Measurements from ENCODE around the gene FAM90A1.
"Not testable (repeated sequence)": the region's sequence is repeated elsewhere in the genome, so short reads cannot be mapped to it uniquely, and the experiment has no call there.

Gene FAM90A1

GRCh38 chr12:8233935-8234495 is 6.6 kb upstream of the FAM90A1 start:
- not testable (repeated sequence) for DNase-seq (ENCODE audit: low spot score)

GRCh38 chr12:8233300-8233855 is 6.0 kb upstream of the FAM90A1 start:
- DNase-seq (ENCODE audit: low spot score): not testable (repeated sequence)

DNA sequence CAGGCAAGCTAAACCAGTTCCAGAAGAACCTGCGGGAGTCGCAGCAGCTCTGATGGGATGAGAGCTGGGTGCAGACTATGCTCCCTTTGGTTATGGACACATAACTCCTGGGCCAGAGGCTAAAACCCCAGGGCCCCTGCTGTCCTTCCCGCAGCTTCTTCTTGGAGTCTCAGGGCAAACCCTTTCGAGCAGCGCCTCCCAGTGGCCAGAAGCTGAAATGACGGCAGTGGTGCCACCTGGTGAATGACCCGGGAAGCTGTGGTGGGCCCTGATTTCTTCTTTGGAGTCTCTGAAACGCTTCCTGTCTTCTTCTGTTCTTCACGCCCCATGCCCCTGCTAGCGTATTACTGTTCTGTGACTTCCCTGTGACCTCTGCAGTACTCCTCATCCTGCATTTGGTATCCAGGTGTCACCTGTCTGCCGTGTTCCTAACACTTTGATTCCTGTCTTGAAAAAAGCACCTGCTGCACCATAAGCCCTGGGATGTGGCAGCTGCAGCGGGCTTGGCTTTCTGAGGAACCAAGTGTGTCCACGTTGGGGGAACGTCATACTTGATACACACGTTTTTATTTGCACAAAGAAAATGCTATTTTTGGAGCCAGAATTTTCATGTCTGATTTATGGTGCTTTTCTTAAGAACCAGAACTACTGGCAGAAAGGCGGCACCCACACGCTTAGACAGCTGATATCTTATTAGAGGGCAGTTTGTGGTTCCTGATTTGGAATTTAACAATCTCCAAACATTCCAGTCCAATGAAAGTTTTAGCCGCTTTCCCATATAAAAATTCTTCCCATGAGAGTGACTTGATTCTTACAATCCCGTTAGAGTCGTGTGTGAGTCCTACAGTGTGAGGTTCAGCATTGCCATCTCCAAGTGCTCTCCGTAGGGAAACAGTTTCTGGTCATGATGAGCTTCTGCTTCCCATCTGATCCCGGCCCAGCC is 4.5 kb upstream of the FAM90A1 start:
- DNase-seq (ENCODE audit: low spot score): not testable (repeated sequence)

DNA sequence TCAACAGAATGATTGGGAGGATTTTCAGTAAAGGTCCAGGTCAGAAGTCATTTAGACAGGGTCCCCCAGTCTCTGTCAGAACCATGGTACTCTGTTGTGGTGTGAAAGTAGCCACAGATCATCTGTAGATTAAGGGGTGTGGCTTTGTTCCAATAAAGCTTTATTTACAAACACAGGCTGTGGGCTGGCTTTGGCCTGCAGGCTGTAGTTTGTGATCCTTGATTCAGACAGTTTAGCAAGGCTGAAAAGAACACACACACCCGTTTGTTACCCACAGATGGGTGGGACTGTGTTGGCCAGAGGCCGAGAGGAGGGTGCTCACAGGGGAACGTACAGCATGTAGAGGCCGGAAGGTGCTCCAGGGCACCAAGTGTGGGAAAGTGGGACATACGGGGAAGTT is 3.6 kb upstream of the FAM90A1 start:
- DNase-seq (ENCODE audit: low spot score): not testable (repeated sequence)

- DNase-seq (ENCODE audit: low spot score): not testable (repeated sequence)
Observed at GRCh38 chr12:8229486-8229885, 2.1 kb upstream of the FAM90A1 start.

- DNase-seq (ENCODE audit: low spot score): not testable (repeated sequence)
Observed at GRCh38 chr12:8228607-8229006, 1.2 kb upstream of the FAM90A1 start.

- not testable (repeated sequence) for DNase-seq (ENCODE audit: low spot score)
Observed at GRCh38 chr12:8227732-8228077, 287 bp upstream of the FAM90A1 start.

DNA sequence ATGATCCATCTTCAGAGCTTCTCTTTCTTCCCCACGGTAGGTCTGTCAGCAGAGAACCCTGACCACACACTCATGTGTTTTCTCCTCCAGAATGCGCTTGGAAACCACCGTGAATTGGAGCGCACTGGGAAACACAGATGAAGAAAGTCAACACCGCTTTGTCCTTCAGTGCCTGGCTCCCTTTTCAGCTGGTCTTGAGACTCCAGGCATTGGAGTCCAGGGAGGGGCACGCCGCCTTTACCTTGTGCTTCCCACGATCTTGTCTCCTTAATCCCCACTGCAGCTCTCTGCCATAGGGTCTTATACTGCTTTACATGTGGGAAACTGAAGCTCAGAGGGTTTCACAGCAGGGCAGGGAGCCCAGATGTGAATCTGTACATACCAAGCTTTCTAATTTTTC is 1.1 kb downstream of the FAM90A1 start:
- no peak for DNase-seq (ENCODE audit: low spot score)

GRCh38 chr12:8224782-8225181 is 2.6 kb downstream of the FAM90A1 start:
- DNase-seq (ENCODE audit: low spot score): not testable (repeated sequence)

GRCh38 chr12:8223646-8224045 is 3.8 kb downstream of the FAM90A1 start:
- DNase-seq (ENCODE audit: low spot score): not testable (repeated sequence)

- DNase-seq (ENCODE audit: low spot score): not testable (repeated sequence)
Observed at GRCh38 chr12:8222303-8222702, 5.1 kb downstream of the FAM90A1 start.

- DNase-seq (ENCODE audit: low spot score): not testable (repeated sequence)
Observed at GRCh38 chr12:8221844-8222243, 5.6 kb downstream of the FAM90A1 start.

GRCh38 chr12:8221375-8221774 is 6.0 kb downstream of the FAM90A1 start:
- peak; percentile 48 for DNase-seq (ENCODE audit: low spot score)

- DNase-seq (ENCODE audit: low spot score): not testable (repeated sequence)
Observed at GRCh38 chr12:8218711-8219382, 8.6 kb downstream of the FAM90A1 start.

DNA sequence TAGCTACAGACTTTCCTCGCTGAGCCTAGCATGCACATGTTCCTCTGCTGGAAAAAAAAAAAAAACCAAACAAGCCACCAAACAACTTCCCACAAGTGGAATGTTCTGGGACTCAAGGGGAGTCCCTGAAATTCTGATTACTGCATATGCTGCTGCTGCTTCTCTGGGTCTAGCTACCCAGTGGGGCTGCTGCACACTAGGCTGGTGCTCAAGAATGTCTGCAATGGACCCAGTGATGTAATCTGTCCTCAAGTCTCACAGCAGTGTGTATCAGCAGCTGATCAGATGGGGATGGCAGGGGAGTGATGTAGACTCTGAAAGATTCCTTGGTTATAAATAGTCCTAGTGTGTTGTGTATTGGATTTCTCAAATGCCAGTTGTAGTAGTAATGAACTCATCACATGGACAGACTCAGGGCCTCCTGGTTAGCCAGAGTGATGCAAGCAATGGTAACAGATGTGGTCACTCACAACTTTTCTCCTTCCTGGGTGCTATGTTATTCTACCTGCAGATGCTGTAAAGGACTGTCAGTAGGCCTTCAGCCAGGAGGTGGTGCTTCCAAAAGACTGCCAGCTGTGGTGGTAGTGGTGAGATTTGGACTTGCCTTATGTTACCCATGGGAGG is 29.6 kb downstream of the FAM90A1 start:
- DNase-seq (ENCODE audit: low spot score): not testable (repeated sequence)

DNA sequence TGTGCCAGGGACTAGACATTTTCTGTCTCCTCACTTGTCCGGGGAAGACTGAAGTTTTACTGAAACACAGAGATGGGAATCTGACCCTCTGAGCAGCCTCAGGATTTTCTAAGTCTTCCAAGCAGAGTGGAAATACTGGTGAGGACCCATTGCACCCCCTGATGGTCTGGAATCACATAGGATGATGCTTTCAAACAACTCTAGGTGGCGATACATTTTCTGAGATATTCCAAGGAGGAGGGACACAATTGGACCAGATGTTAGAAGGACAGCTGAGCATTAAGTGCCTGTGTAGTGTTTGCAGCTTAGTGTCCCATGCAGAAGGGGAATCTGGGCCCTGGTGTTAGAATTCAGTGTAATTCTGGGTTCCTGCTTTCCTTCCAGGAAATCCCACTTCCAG is 39.3 kb downstream of the FAM90A1 start:
- DNase-seq (ENCODE audit: low spot score): not testable (repeated sequence)

DNA sequence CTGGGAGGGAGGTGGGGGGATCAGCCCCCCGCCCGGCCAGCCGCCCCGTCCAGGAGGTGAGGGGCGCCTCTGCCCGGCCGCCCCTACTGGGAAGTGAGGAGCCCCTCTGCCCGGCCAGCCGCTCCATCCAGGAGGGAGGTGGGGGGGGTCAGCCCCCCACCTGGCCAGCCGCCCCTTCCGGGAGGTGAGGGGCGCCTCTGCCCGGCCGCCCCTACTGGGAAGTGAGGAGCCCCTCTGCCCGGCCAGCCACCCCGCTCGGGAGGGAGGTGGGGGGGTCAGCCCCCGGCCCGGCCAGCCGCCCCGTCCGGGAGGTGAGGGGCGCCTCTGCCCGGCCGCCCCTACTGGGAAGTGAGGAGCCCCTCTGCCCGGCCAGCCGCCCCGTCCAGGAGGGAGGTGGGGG is 43.2 kb downstream of the FAM90A1 start:
- DNase-seq (ENCODE audit: low spot score): not testable (repeated sequence)

DNA sequence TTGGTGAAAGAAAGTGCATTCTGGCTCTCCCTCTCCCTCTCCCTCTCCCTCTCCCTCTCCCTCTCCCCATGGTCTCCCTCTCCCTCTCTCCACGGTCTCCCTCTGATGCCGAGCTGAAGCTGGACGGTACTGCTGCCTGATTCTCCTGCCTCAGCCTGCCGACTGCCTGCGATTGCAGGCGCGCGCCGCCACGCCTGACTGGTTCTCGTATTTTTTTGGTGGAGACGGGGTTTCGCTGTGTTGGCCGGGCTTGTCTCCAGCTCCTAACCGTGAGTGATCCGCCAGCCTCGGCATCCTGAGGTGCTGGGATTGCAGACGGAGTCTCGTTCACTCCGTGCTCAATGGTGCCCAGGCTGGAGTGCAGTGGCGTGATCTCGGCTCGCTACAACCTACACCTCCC is 44.1 kb downstream of the FAM90A1 start:
- not testable (repeated sequence) for DNase-seq (ENCODE audit: low spot score)

DNA sequence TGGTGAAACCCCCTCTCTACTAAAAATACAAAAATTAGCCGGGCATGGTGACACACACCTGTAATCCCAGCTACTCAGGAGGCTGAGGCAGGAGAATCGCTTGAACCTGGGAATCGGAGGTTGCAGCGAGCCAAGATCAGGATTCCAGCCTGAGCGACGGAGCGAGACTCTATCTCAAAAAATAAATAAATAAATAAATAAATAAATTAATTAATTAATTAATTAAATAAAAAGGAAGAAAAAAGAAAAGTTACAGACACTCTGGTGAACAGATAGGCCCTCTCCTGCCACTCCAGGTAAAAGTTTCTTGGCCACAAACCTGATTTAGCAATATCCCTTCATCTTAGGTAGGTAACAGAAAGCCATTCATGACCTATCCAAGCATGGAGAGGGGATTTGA is 44.5 kb downstream of the FAM90A1 start:
- DNase-seq (ENCODE audit: low spot score): not testable (repeated sequence)

DNA sequence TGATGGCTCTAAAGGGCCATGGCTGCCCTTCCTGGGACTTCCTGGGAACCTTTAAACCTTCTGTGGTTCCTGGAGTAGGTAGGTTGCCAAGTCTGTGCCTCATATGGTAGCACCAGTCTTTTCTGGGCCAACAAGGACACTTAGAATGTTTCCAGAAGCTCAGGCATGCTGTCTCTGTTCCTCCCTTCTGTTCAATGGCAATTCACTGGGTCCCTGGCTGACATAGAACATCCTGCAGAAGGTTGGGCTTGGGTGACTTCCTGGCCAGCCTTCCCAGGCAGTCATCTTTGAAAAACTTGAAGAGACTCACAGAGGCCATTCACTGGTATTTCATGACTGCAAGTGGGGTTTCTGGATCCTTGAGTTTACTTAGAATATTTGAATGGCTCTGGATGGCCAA is 46.1 kb downstream of the FAM90A1 start:
- DNase-seq (ENCODE audit: low spot score): not testable (repeated sequence)

DNA sequence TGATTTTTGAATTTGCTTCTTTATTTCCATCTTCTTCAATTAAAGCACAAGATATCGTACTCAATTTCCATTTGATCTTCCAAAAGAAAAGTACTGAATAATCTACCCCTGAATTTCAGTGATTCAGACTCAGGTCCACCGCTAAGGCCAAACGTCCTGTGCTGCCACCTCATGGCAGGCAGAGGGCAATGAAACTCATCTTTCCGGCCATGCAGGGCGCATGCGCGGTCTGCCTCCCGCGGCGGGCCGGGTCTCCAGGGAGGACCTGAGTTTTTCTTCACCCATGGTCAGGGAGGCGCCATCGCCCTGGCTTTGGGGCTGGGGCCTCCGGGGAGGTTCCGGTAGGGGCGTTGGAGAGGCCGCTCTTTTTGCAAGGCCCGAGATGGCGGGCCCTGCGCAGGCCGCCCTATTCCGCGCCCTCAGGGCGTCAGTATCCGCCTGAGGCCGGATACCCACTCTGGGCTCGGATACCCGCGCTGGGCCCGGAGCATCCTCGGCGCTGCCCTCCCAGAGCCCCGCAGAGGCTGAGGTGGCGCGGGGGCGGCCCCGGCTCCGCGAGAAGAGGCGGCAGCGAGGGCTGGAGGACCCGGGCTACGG is 47.3 kb downstream of the FAM90A1 start:
- DNase-seq (ENCODE audit: low spot score): peak; percentile 60

GRCh38 chr12:8172911-8173310 is 54.5 kb downstream of the FAM90A1 start:
- peak; percentile 32 for DNase-seq (ENCODE audit: low spot score)

Measured in Ammon's horn (tissue), 1 donor.